SK-N-SH (cell line): ENCODE results near the gene SLC25A51.

Experiments used
- EP300 ChIP-seq, 2 experiments: IDR thresholded peaks; 2 replicates each; pipeline versions ENCODE4 v1.4.0 to v1.6.1; 2012; ENCODE audit warnings: borderline replicate concordance in 1 of 2, low read depth in 1 of 2, low read length in 1 of 2
- EZH2phosphoT487 ChIP-seq: fragments of 200-600 bp; sonication (generic); IDR thresholded peaks from 2 replicates; pipeline ENCODE4 v1.6.1; 2017; ENCODE audit warnings: low read depth, mixed run types, mild to moderate bottlenecking, antibody characterized with exemption, moderate library complexity, borderline replicate concordance
- FOXM1 ChIP-seq: IDR thresholded peaks from 2 replicates; pipeline ENCODE4 v1.4.0; 2012; ENCODE audit warnings: low read depth, mild to moderate bottlenecking
- NRF1 ChIP-seq: IDR thresholded peaks from 2 replicates; pipeline ENCODE4 v1.6.1; 2012; ENCODE audit warnings: low read depth, mild to moderate bottlenecking, low read length
- POLR2AphosphoS5 ChIP-seq: IDR thresholded peaks from 2 replicates; pipeline ENCODE4 v1.6.1; 2012; ENCODE audit warnings: low read depth, low read length
- RCOR1 ChIP-seq: fragments of 150-350 bp; IDR thresholded peaks from 2 replicates; pipeline ENCODE4 v1.6.1; 2017; ENCODE audit warnings: antibody characterized with exemption, low read length
- TF ChIP-seq, protein P1 (sequence below): fragments of 200-600 bp; sonication (generic); IDR thresholded peaks from 2 replicates; pipeline ENCODE4 v1.6.1; 2017; ENCODE audit warnings: antibody characterized with exemption, mild to moderate bottlenecking, moderate library complexity

DNA sequence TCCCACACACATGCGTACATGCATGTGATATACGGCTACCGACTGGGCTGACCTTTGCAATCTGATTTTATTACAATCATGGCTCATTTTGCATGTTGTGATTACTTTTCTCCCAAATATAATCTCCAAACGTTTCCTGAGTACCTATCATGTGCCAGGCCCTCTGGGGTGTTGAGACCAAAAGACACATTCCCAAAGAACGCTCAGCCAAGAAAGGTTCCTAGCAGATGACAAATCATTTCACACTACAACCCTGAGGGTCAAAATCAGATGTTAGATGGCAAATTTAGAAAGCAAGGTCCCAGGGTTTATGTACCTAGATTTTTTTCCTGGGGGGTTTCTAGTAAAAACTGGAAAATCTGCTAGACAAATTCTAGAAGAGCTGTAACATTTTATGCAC lies 32.4 kb upstream of the SLC25A51 start:
- TF ChIP-seq POLR2AphosphoS5 (no peak), RCOR1 (no peak), EP300 (IDR thresholded peaks at IDR 0.05; ENCODE audit: borderline replicate concordance in 1 of 2, low read depth in 1 of 2, low read length in 1 of 2) (no peak), EZH2phosphoT487 (no peak), NRF1 (no peak), FOXM1 (no peak)
- TF ChIP-seq, protein P1, sequence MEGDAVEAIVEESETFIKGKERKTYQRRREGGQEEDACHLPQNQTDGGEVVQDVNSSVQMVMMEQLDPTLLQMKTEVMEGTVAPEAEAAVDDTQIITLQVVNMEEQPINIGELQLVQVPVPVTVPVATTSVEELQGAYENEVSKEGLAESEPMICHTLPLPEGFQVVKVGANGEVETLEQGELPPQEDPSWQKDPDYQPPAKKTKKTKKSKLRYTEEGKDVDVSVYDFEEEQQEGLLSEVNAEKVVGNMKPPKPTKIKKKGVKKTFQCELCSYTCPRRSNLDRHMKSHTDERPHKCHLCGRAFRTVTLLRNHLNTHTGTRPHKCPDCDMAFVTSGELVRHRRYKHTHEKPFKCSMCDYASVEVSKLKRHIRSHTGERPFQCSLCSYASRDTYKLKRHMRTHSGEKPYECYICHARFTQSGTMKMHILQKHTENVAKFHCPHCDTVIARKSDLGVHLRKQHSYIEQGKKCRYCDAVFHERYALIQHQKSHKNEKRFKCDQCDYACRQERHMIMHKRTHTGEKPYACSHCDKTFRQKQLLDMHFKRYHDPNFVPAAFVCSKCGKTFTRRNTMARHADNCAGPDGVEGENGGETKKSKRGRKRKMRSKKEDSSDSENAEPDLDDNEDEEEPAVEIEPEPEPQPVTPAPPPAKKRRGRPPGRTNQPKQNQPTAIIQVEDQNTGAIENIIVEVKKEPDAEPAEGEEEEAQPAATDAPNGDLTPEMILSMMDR: no peak
